PFSK-1 (cell line): ENCODE data around the gene PRSS58.

Experiments
- POLR2AphosphoS5 ChIP-seq: IDR thresholded peaks from 2 replicates; pipeline ENCODE4 v1.6.1; 2012; ENCODE audit warnings: low read depth, mild to moderate bottlenecking, control low read depth, low read length, moderate library complexity
- REST ChIP-seq, 2 experiments: IDR thresholded peaks; 2 replicates each; pipeline versions ENCODE4 v1.6.1 to v1.8.0; 2011 to 2012; ENCODE audit warnings: low read depth in 2 of 2, low read length in 2 of 2, control low read depth in 1 of 2, inconsistent platforms in 1 of 2, mild to moderate bottlenecking in 1 of 2, moderate library complexity in 1 of 2; ENCODE audit not compliant: insufficient read depth in 1 of 2

GRCh38 chr7:142272841-142273240 is 15.0 kb upstream of the PRSS58 start:
- TF ChIP-seq REST (IDR thresholded peaks at IDR 0.05; ENCODE audit: insufficient read depth in 1 of 2, low read depth in 2 of 2, low read length in 2 of 2), result no peak
- TF ChIP-seq POLR2AphosphoS5, result no peak
